HG02884 (cell line): ENCODE data around the gene PHF23.
A peak's percentile ranks its signal among the peaks of the same experiment; 100 is the strongest.

Experiments
- ATAC-seq: cut with Tn5 transposase; IDR thresholded peaks from one replicate; pipeline ENCODE4 v1.9.1; 2021; ENCODE audit warnings: mild to moderate bottlenecking, moderate library complexity; ENCODE audit not compliant: unreplicated experiment

The PHF23 gene

GRCh38 chr17:7221278-7222092 is 17.8 kb downstream of the PHF23 start:
- ATAC-seq: no peak

GRCh38 chr17:7220593-7221277 is 18.5 kb downstream of the PHF23 start:
- ATAC-seq: no peak

GRCh38 chr17:7219812-7220592 is 19.3 kb downstream of the PHF23 start, which contains the start of the genes ACADVL and DLG4:
Gene ACADVL, plus strand, starts transcription at chr17:7219938. Its CDS starts 47 bp downstream, at chr17:7219985.
Gene DLG4, minus strand, starts transcription at chr17:7219836.
- ATAC-seq: peak; percentile 48

GRCh38 chr17:7219229-7219811 is 19.9 kb downstream of the PHF23 start:
- no peak for ATAC-seq

GRCh38 chr17:7218758-7219157 is 20.5 kb downstream of the PHF23 start:
- no peak for ATAC-seq

- ATAC-seq: no peak
Measured at GRCh38 chr17:7218166-7218565, 21.1 kb downstream of the PHF23 start.

GRCh38 chr17:7217113-7217987 is 21.9 kb downstream of the PHF23 start:
- ATAC-seq: no peak

GRCh38 chr17:7216242-7217112 is 22.8 kb downstream of the PHF23 start:
- ATAC-seq: no peak

- no peak for ATAC-seq
Measured at GRCh38 chr17:7215652-7216180, 23.5 kb downstream of the PHF23 start.

- no peak for ATAC-seq
Measured at GRCh38 chr17:7215136-7215638, 24.1 kb downstream of the PHF23 start.

- ATAC-seq: peak; percentile 68
Measured at GRCh38 chr17:7214300-7215135, 24.7 kb downstream of the PHF23 start.

- ATAC-seq: no peak
Measured at GRCh38 chr17:7213895-7214299, 25.4 kb downstream of the PHF23 start.

GRCh38 chr17:7211491-7212273 is 27.6 kb downstream of the PHF23 start:
- ATAC-seq: no peak

GRCh38 chr17:7208754-7209460 is 30.4 kb downstream of the PHF23 start:
- ATAC-seq: no peak

- no peak for ATAC-seq
Measured at GRCh38 chr17:7208027-7208571, 31.2 kb downstream of the PHF23 start.
